Anterior cingulate cortex (tissue), 58 donors: Measurements from ENCODE around the gene MEIKIN.

Experiments
- DNase-seq, 58 donors: peaks; one replicate each; lab custom pipeline; 2025; lab: John Stamatoyannopoulos, UW

The MEIKIN gene

DNA sequence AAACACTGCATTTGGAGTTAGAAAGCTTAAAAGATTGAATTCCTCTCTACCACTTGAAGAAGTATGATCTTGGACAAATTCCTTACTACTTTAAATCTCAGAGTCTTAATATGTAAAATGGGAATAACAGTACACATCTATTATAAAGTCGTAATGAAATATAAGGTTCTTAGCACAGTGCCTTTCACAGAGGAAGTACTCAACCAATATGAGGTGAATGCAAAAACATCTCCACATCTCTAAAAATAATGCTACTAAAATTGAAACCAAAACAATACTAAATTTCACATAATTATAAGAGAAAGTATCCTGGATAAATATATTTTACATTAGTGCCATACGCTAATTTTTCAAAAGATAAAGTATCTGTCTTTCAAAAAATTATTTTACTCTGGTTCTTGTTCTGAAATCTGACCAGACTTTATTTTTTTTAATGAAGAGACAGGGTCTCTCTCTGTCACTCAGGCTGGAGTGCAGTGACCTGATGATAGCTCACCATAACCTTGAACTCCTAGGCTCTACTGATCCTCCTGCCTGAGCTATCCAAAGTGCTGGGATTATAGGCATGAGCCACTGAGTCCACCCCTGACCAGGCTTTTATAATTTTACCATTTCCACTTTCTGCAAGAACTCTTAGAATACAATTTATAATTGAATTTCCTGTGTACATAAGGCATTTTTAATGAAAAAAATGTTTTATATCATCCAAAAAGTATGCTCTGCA lies 127.3 kb downstream of the MEIKIN start:
- DNase-seq, result no peak

DNA sequence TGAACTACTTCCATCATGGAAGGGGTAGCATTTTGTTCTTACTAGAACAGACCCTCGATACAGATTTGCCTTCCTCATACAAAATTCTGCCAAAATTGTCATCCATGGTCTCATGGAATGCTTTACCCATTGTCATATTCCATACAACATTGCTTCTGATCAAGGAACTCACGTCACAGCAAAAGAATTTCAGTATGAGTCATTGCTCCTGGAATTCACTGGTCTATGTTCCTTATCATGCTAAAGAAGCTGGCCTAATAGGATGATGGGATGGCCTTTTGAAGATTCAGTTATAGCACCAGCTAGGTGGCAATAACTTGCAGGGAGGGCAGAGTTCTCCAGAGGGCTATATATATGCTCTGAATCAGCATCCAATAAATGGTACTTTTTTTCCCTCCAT lies 130.5 kb downstream of the MEIKIN start:
- no peak for DNase-seq

DNA sequence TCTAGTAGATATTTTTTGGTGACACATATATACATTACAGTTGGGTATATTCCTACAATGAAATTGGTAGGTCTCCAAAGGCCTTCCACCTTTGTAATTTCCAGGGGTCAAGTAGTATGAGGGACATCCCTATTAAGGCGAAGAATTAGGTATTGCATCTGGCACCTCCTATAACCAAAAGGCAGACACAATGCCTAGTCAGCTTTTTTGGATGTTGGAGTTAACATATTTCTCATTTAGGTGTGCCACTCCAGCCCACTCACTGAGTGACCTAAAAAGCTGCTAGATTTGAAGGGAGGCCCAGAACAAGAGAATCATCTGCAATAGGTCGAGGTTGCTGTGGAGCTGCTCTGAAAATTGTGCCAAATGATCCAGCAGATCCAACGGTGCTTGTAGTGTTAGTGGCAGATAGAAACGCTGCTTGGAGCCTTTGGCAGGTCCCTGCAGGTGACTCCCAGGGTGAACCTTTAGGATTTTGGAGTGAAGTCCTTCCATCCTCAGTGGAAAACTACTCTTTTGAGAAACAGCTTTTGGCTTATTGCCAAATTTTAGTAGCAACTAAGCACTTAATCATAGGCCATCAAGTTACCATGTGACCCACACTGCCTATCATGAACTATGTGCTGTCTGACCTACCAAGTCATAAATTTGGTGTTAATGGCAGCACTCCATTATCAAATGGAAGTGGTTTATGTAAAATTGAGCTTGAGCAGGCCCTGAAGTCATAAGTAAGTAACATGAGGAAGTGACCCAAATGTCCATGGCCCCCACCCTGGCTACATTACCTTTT lies 132.9 kb downstream of the MEIKIN start:
- no peak for DNase-seq

DNA sequence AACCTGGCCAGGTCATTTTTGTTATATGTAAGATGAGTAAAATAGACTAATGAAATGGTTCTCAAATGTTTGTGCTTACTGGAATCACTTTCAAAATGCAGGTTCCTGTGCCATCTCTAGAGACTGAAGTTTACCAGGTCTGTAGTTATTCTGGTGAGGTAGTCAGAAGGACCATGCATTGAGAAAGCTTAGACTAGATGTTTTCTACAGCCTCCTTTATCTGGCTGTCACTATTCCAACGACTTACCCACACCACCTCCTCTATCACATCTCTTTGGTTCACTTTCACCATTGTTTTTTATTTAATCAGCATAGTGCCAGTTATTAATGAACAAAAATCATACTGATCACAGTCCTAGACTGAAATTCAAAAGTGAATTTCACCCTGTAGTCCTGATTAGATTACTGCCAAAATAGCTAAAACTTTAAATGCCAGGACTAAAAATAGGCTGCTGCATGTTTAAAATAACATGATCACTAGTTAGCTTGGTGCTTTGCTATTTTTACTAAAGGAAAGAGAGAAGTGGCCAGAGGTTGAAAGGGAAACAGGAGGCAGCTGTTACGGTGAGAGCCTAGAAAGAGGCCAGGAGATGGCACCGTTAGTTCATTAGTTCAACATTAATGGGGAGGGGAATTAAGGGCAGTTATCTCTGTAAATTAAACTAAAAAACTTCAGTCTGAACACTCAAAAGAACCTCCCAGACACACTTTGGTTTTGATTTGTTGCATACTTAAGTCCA lies 134.8 kb downstream of the MEIKIN start:
- peak in 3 of 58 donors; percentile 1 to 6 (median 1) for DNase-seq

DNA sequence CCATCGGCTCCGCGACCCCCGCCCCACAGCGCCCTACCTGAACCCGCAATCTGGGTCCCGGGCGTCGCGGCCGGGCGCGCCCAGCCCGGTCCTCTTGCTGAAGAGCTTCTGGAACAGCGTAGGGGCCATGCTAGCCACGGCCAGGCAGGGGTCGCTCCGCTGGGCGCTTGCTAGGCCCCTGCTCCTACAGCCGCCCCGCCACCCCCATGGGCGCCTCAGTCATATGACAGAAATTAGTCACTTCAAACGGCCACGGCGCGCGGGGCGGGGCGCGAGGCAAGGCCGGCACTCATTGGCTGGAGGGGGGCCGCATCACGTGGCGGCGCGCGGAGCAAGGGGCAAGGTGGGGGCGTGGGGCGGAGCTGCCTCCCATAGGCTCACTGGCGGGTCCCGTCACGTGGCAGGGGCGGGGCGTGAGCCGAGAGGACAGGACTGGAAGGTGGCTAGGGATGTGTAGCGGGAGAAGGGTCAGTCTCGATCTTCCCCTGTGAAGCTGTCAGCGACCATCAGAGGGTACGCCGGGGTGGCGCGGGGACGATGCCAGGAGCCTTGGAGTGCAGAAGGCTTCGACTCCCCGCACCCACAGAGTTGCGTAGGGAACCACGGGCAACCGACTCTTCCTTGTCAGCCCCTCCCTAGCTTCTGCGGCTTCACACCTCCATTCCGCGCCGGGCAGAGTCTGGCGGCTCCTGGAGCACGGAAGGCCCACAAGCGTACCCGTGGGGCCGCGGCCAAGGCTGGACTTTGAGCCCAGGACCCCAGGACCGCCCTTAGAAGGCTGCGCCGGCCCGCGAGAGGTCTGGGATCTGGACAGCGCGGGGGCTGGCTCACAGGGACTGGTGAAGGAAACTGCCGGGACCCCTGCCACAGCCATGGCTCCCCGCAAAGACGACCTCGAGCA lies 148.4 kb downstream of the MEIKIN start, which contains the start of gene FNIP1:
Gene FNIP1, minus strand, starts transcription at position 225 of the 901 bp plus-strand sequence. Its CDS starts 96 bp downstream, at position 129.
- DNase-seq, result peak; percentile 82 to 100 (median 99)

DNA sequence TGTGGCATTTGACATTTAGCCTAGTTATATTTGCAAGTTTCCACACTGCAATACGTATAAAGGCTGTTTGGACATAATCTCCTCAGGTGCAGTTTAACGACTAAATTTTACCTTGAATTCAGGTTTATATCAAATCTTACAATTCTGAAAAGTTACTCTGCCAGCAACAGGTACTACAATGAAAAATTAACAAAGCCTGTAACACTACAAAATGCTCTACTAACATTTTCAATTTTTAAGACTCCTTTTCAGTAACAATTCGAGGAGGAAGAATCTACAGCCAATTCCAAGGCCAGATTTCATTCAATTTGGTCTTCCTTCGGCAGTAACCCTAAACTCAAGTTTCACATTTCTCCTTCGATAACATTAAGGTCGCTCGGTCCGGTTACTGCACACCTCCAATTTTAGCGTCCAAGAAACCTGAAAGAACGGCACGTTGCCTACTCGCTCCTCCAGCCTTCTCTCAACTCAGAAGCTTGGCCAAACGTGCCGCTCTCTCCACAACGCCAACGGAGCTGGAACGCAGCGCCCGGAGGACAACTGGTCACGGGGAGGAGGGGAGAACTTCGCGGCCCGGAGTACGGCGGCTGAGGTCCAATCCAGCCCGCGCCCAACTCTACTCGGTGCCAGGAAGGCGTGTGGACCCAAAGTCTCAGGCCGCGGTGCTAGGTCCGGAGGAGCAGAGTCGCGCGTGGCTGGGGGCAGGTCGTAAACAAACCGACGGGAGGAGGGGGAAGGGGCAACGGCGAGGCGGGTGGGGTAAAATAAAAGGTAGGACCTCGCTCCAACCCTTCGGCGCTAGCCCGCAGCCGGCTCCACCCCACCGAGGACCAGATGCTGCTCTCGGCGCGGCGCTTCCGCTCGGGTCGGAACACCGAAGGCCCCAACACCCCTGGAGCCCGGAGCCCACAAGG lies 149.3 kb downstream of the MEIKIN start:
- DNase-seq, result peak in 55 of 58 donors; percentile 19 to 80 (median 60)

DNA sequence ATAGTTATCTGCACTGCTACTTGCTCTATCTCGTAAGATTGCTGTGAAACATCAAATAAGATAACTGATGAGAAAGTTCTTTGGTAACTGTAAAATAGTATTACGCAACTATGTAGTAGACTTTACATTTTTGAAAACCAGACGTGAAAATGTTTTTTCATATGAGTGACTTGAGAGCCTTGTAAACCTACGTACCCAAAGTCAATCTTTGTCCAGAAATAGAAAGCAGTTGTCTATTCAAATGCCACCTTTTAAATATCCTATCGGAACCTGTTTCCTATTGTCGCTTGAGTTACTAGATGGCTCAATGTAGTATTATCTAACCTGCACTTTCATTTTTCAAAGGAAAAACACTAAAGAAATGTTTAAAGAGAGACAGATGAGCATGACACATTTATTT lies 150.2 kb downstream of the MEIKIN start:
- DNase-seq, result no peak

DNA sequence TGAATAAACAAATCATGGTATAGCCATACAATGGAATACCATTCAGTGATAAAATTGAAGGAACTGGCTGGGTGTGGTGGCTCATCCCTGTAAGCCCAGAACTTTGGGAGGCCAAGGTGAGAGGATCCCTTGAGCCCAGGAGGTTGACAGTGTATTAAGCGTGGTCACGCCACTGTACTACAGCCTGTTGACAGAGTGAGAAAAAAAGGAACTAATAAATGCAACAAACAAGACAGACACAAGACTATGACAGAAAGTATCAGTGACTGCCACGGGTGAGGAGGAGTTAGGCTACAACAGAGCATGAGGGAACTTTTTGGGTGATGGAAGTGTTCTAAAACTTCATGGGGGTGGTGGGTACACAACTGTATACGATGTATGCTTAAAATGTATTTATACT lies 150.9 kb downstream of the MEIKIN start:
- DNase-seq, result no peak

DNA sequence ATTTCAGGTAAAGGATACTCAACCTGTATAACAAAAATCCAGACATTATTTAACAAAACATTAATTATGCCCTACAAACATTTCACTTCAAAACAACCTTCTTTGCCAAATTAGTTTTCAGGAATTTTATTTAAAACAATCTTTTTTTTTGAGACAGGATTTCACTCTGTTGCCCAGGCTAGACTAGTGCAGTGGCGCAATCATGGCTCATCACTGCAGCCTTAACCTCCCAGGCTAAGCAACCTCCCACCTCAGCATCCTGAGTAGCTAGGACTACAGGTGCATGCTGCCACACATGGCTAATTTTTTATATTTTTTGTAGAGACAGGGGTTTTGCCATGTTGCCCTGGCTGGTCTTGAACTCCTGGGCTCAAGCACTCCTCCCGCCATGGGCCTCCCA lies 152.6 kb downstream of the MEIKIN start:
- no peak for DNase-seq

DNA sequence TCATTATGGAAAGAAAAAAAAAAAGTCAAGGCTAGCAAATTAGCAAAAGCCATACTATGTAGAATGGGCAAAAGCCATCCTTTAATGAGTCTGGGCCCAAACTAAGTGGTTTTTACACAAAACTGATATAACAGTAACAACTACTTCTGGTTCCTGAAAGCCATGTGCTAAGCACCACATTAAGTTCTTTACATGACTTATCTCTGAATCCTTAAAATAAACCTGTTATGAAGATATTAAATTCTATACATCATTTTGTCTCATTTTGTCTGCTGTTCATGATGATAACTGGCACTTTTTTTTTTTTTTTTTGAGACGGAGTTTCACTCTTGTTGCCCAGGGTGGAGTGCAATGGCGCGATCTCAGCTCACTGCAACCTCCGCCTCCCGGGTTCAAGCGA lies 153.6 kb downstream of the MEIKIN start:
- DNase-seq, result no peak

DNA sequence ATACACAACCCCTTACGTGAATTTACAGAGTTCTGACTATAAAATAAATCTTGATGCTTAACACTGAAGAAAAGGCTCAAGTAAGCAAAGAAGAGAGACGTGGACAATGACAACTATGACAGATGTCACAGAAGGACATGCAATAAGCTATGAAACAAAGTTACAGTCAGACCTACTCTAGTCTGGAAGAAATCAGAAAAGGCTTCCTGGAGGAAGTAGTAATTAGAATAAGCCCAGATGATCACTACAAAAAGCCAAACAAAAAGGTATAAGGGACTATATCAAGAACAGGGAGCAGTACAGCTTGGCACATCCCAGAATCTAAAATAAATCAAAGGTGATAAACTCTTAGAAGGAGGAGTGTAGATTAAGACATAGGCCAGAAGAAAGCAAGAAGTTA lies 154.9 kb downstream of the MEIKIN start:
- DNase-seq, result no peak

DNA sequence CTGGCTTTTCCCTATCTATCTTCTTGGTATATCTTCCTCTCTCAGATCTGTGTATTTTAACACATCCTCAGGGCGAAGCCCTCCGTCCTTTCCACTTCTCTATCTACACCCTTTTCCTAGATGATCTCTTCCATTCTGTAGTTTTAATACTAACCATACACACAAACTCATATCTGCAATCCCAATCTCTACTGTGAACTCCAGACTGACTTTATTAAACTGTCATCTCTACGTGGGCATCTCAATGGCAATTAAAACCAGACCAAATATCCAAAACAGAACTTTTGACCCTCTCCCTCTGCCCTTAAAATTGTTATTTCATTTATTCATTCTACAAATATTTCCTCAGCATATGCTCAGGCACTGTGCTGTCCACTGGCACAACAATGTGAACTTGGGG lies 155.7 kb downstream of the MEIKIN start:
- no peak for DNase-seq

DNA sequence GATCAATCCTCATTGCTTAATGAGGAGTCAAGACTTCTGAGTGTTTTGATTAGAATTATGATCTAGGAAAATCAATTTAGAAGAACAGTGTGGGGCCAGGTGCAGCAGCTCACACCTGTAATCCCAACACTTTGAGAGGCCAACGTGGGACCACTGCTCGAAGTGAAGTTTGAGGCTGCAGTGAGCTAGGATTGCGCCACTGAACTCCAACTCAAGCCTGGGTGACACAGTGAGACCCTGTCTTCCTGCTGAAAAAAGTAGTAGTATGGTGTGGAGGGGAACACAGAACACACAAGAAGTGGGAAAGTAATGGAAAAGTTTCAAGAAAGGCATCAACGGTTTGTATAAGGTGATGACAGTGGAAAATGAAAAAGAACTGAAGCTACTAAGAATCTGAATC lies 157.7 kb downstream of the MEIKIN start:
- DNase-seq, result no peak

DNA sequence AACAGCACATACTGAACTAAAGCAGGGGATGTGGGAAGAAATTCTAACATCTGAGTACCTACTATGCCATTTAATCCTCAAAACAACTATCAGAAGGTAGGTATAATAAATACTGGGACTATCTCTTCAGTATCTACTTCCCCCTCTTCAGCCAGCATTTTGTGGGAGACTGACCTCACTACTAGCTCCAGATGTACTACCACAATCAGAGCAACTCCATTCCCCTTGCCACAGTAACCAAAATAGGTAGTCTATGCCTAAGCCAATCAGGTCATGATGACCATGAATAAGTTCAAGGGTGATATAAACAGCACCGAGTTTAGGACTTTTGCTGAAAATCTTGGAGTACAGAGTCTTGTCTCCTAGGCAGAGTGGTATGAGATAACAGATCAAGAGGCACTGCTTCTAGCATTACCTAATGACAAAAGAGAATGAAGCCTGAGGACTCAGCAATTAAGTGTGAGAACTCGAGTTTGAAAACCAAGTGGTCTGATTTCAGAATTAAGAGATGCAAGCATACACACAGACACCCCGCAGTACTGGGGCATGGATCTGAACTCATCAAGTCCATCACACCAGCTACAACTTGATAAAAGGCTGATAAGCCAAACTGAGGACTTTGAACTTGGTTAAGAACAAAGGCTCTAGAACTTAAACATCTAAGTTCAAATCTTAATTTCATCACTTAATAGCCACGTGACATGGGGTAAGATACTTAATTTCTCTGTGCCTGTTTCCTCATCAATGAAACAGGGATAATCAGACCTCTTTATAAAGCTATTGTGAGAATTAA lies 158.4 kb downstream of the MEIKIN start:
- no peak for DNase-seq

DNA sequence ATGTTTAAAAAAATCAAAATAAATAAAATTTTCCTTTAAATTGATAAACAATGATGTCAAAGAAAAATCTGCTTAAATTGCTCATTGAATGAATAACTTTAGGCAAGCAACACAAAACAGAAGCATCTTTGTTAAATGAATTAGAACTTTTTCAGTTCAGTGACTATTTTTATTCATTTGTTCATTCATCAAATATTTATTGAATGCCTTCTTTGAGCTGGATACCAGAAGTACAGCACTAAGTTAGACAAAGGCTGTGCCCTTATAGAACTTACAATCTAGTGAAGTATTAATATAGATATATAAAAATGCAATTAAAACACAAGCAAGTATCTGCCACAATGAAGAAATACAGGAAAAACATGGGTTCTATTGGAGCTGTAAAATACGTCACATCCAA lies 159.4 kb downstream of the MEIKIN start:
- DNase-seq, result no peak

DNA sequence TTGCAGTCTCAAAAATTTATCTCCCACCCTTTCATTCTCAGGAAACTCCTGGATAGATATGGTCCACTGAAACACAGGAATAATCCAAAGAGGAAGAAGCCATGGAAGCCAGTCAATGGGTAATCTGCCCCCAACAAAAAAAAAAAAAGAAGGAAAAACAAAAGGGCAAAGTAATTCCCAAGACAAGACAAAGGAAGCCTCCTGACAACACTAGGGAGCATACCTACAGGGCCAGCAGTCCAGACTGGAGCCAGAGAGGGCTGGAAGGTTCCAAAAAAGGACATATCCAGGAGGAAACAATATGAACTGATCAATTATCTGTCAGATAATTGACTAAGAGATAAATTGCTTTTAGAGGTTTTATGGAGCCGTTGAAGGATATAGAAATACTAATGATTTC lies 161.6 kb downstream of the MEIKIN start:
- DNase-seq, result no peak

DNA sequence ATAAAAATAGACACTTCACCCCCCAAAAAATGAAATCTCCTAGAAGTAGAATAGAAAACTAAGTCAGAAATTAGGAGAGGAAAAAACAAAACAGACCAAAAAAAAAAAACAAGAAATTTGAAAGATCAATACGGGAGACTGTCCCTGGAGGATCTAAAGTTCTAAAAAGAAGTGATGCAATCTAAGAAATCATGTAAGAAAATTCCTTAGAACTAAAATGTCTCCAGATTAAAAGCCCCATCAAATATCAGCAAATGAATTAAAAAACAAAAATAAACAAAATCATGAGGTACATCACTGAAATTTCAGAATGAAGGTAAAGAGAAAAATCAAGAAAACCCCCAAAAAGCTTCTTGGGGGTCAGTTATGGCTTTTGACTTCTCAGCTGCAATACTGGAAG lies 162.1 kb downstream of the MEIKIN start:
- no peak for DNase-seq

DNA sequence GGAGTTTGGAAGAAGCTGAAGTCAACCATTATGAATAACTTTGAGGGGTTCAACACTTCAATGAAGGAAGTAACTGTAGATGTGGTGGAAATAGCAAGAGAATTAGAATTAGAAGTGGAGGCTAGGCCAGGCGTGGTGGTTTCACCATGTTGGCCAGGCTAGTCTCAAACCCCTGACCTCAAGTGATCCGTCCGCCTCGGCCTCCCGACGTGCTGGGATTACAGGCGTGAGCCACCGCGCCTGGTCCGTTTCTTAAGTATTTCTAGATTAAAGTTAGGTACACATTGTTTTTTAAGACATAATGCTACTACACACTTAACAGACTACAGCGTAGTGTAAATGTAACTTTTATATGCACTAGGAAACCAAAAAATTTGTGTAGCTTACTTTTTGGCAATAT lies 162.7 kb downstream of the MEIKIN start:
- DNase-seq, result no peak
